HG03520 (cell line): ENCODE results near the gene USH1C.

ENCODE experiments used
- ATAC-seq: cut with Tn5 transposase; IDR thresholded peaks from one replicate; pipeline ENCODE4 v1.9.1; 2021; ENCODE audit warnings: mild to moderate bottlenecking, moderate library complexity; ENCODE audit not compliant: unreplicated experiment

USH1C gene

DNA sequence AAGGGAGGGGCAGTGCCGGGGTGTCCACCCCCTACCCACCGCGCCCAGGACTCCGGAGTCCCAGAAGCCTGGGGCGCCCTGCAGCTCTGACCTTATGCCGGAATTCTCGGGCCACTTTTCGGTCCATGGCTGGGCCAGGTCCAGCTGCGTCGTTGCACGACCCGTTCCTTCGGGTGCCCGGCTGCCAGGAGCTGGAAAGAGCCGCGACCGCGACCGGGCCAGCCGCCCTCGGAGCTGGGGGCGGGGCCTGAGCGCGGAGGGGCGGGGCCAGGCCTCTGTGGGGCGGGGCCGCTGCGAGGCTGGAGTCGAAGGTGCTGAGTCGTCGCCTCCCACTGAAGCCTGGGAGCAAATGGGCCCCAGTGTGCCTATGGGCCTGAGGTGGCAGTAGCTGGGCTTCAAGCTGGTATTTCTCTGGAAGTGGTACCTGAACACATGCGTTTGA, at the start of gene USH1C:
Gene USH1C, minus strand, starts transcription at position 236 of the 442 bp plus-strand sequence. Its CDS starts 109 bp downstream, at position 127.
- ATAC-seq: no peak

DNA sequence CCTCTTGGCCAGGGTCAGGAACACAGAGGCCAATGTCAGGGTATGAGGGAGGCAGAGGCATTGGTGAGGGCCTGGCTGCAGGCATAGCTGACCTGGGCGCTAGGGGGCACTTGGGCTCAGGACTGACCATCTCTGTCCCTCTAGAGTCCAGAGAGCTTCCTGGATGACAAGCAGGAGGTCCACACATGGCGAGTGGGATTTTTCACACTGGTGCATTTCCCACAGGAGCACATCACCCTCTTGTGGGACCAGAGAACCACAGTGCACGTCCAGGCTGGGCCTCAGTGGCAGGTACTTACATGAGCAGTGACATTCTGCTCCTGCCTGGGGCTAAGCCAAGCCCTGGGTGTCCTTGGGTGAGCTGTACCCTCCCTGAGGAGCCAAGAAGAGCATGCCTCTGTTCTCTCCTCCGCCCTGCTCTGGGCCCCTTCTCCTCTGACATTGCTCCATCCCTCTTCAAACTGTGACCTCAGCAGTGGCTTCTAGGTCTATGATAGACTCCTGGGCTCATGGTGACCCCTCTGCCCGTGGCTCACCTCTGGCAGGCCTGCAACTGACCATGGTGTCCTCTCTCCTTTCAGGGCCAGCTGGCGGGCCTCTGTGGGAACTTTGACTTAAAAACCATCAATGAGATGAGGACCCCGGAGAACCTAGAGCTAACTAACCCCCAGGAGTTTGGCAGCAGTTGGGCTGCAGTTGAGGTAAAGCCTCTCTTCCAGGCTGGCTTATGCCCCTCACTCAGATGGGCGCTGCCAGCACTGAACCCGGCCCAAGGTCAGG, 49.4 kb upstream of the USH1C start:
- no peak for ATAC-seq

DNA sequence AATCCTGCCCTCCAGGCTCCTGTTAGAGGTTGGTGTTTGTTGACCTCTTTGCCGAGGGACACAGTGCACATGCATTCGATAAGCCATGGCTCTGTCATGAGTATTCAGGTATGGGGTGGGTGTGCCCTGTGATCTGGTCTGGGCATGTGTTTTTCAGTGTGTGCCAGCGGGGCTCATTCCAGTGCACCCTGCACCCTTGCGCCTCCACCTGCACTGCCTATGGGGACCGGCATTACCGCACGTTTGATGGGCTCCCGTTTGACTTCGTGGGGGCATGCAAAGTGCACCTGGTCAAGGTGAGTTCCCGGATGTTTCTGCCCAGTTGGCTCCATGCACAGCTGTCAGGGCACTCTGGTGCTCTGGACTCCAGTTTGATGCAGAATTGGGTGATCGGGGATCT, 47.1 kb upstream of the USH1C start:
- no peak for ATAC-seq

DNA sequence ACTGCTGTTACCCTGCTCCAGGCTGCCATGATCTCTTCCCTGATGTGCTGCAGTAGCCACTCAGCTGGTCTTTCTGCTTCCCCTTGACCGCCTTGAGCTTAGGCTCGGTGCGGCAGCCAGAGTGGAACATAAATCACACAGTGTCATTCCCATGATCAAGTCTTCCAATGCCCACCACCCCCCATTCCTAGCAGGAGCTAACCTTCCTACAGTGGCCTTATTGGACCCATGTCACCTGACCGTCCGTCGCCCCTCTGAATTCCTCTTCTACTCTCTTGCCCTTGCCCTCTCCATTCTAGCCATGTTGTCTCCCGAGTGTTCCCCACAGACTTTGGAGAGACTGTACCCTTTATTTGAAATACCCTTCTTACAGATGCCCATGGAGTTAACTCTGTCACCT, 46.2 kb upstream of the USH1C start:
- ATAC-seq: no peak

DNA sequence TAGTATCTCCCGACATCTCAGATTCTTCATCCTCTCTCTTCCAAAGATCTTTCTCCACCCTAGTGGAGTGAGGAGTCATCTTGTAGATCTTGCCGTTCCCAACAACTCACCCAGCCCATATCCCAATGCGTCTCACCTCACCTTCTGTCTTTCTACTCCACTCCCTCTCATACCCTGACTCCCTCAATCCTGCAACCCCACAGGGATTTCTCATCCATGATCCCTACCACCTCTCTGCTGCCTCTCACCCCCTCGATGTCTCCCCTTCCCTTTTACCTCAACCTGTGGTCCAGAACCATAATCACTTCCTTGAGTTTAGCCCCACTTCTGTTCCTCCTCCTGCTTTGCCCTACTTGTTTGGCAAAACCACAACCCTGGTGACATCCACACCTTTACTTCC, 44.5 kb upstream of the USH1C start:
- no peak for ATAC-seq

DNA sequence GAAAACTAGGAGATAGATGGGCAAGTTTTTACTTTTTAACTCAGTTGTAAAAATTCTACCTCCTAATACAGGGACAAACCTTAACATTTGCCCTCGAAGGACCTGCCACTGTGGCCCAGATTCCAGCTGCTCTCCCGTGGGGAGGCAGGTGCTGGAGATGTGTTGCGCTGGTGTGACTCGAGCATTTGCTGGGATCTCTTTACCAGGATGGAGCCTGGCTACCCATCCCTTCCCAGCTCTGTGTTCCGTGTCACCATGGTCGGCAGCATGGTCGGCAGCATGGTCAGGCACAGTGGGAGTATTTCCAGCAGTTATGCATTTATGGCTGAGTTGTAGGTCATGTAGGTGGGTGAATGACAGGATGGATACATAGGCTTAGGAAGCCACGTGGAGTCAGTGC, 44.0 kb upstream of the USH1C start:
- ATAC-seq: no peak

DNA sequence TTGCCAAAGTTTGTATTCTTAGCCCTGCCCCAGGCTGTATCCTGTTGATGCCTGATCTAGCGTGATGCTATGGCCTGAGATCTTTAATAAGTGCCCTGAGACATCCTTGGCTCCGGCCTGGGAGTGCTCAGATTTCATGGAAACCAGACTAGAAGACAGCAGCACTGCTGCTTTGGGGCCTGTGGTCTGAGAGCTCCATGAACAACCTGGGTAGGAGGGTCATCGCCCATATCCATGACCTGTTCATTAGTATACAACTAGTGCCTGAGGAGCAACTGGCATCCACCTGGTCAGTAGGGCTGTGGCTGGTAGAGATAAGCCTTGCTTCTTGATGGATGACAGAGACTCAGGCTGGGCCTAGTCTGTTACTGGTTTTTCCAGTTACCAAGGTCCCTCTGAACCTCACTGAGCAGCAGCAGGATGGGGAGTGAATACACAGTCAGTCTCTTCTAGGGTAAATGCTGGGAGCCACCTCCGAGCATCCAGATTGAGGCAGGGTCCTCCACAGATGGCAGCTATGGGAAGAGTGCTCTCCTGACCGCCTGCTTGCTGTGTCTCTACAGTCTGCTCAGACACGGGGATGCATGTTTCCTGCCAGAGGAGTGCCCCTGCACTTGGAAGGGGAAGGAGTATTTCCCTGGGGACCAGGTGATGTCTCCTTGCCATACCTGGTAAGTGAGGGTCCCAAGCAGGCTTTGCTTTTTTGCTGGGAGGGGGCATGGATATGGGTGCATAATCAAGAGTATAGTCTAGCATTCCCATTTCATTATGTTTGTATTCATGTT, 41.9 kb upstream of the USH1C start:
- no peak for ATAC-seq

DNA sequence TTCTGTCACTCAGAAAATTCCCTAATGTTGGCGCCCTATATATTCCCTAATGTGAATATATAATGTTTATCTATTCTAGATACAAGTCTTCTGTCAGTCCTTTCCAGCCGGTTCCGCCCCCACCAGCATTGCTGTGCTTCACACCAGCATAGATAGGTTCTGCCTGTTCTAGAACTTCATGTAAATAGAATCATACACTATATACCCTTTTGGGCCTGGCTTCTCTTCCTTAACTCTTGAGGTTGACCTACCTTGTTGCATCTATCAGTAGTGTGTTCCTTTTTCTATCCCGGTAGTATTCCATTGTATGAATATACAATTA, 37.5 kb upstream of the USH1C start:
- no peak for ATAC-seq

DNA sequence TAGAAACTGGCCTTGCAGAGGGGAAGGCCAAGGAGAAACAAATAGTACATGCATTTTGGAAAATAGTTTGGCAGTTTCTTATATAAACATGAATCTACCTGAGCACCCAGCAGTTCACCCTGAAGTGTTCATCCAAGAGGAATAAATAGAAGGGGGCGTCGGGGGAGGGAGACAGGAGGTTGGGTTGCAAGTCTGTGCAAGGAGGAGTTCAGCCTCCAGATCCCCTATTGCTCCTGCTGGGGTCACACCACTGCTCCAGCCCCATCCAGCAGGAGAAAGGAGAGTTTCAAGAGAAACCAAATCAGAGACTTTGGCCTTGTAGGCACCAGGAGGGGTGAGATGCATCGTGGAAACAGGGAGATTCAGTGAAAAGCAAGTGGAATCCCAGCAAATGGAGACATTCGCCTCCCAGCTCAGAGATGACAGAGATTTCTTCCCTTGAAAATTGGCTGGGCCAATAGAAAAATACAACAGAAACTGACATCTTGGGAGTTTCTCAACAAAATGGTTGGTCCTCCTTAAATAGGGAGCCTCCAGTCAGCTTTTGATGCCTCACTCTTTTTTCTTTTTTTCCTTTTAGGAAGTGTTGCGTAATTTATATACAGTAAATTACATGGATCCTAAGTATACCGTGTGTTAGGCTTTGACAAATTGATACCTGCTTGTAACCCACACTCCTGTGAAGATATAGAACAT, 37.0 kb upstream of the USH1C start:
- ATAC-seq: no peak

DNA sequence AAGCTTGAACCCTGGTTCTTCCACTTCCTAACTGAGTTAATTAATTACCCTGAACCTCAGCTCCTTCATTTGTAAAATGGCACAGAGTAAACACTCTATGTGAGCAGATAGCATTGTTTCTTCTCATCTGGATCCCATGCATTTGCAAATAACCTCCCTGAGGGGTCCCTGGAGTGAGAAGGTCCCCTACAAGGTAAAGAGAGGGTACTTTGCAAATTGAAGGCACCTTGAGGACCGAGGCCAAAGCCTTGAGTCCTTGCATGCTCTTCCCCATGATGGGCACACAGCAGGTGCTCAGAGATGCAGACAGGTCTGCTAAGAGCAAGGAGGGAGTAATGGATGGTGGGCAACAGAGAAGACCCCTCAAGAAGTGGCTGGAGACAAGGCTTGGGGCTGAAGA, 36.1 kb upstream of the USH1C start:
- ATAC-seq: no peak

DNA sequence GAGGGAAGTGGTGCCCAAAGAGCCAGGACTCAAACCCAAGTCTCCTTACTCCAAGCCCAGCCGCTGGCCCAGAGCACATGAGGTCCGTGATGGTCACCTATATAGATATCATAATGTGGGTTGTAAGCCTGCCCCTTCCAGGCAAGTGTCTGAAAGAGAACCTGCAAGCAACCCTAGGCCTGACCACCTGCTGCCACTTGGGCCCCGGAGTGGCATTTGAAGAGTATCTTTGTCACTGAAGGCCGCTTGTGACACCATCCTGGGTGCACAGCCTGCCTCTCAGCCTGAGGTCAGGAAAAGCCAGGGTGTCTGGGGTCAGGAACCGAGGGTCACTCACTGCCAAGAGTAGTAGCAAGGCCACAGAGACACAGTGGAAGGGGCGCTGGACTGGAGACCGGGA, 35.2 kb upstream of the USH1C start:
- no peak for ATAC-seq

DNA sequence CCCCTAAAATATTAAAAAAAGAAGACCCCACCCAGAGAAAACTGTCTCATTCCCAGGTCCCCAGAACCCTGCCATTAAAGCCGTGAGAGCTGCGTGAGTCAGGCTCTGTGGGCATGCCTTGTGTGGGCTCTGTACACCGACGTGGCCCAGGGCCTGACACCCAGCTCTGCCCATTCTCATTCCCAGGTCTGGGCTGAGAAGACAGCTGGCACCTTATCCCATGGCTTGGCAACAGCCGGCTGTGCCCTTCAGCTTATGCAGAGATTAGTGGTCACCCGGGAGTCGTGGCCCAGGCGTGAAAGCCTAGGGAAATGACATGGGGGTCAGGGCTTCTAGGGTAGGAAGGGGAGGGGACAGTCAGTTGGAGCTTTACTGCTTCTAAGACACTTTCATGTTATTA, 34.7 kb upstream of the USH1C start:
- no peak for ATAC-seq

DNA sequence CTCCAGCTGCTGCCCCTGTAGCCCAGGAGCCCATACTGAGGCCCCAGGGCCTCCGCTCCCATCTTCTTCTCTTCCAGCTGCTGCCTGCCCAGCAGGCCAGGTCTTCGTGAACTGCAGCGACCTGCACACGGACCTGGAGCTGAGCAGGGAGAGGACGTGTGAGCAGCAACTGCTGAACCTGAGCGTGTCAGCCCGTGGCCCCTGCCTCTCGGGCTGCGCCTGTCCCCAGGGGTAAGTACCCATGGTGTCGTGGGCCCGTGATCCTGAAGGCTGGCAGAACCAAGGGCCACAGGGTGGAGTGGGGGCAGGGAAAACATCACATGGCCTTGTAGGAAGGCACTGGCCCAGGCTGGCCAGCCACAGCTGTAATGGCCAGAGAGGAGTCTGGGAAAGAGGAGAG, 34.1 kb upstream of the USH1C start:
- no peak for ATAC-seq

DNA sequence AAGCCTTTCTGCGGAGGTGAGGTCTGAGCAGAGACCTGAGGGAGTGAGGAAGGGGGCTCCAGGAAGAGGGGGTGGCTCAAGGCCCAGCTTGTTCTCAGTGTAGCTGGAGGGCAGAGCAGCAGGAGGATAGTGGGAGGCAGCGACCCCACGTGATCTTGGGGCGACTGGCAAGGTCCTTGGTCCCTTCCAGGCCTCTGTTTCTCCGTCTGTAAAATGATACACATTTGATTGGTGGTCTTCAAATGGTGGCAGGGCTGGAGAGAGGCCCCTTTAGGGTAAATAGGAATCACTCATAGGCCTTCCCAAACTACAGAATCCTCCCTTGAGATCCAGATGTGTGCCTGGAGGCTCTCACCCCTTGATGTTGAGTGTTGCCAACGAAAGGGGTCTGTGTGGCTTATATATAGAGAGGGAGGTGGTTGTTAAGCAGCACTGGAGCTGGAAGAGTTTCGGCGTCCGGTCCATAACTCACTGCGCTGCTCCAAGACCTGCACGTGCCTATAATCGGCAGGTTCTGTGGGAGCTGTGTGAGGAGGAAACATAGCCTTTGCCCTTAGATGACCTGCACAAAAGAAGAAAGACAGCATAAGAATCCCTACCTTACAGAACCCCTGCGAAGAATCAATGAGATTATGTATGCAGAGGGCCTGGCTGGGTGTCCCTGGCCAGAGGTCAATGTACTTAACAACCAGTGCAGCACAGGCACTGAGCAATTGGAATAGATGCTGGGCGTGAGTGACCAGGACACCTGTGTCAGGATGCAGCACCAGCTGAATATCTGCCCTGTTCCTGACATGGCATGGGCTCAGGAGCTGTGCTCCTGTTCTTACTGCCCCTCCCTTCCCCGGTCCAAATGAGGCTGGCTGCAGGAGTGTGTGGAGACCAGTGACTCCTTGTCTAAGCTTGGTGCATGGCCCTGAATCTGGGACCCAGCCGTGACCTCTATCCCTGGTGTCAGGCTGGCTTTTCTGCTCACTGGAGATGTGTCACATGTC, 31.5 kb upstream of the USH1C start:
- no peak for ATAC-seq

DNA sequence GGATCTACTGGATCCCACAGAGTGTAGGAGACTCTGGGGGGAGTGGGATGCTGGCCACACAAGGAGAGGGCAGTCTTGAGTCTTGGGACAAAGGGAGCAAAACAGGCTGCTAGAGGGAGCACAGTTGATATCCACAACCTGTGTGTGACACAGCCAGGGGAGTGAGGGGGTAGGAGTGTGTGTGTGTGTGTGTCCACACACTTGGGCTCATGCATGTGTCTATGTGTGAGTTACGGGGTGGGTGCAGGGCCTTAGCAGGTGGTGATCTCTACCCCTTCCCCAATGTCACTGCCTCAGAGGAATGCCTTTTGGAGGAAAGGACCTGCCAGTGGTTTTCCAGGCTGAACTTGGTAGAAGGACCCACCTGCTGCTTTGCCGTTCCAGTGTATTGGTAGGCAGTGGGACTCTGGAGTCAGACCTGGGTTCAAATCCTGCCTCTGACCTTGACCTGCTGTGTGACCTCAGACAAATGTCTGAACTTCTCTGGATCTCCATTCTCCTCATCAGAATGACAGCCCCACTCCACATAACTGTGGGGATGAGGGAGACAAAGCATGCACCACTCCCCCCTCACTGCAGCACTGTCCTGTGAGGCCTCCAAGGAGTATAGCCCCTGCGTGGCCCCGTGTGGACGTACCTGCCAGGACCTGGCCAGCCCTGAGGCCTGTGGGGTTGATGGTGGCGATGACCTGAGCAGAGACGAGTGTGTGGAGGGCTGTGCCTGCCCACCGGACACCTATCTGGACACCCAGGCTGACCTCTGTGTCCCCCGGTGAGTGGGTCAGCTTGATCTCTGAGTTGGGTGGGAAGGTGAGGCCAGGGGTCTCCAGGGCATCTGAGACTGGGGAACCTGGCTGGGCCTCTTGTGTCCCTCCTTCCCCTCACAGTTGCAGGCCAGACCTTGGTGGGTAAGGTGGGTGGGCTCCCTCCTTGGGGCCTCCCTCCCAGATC, 30.2 kb upstream of the USH1C start:
- no peak for ATAC-seq

DNA sequence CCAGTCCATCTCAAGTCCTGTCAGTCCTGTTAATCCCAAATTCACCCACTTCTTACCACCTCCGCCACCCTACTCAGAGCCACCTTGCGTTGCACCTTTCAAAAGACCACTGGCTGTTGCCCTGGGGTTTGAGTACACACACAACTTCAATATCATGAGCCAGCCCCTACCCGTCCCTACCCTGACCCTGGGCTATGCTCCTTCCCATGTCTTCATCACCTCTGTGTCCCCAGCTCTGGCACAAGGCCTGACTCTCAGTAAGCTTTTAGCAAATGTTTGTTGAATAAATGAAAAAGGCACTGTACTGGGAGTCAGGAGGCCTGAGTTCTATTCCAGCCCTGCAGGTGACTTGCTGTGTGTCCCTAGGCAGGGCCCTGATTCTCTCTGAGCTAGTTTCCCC, 29.3 kb upstream of the USH1C start:
- no peak for ATAC-seq

DNA sequence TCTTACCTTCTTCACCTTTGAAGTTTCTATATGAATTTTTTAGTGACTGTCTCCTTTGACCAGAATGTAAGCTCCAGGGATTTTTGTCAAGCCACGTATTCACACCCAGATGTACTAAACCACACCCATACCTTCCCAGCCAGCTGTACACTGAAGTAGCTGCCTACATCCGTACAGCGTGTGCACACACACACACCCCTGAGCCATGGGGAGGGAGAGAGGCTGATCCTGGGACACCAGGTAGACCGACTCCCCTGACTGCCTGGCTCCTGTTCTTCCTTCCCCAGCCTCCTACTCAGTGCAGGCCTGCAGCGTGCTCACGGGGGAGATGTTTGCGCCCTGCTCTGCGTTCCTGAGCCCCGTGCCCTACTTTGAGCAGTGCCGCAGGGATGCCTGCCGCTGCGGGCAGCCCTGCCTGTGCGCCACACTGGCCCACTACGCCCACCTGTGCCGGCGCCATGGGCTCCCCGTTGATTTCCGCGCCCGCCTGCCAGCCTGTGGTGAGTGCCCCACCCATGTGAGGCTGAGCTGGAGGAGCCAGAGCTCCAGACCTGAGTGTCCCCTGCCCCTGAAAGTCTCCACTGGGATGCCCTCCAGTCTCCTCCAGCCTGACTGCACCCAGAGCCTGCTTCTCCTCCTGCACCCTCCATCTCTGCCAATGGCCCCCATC, 28.7 kb upstream of the USH1C start:
- ATAC-seq: no peak

DNA sequence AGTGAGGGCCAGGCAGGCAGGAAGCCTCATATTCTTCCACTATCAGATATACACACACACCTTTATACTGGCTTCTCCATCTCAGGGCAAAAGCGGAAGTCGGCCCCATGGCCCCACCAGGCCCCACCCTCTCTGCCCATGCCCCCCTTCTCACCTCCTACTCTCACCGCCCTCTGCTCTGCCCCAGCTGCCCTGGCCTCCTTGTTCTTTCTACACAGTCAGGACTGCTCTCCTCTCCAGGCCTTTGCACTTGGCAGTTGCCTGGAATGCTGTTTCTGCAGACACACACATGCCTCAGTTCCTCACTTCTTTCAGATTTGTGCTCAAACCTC, 28.1 kb upstream of the USH1C start:
- ATAC-seq: no peak
